Measurements from ENCODE around the gene RPL5.

The RPL5 gene

DNA sequence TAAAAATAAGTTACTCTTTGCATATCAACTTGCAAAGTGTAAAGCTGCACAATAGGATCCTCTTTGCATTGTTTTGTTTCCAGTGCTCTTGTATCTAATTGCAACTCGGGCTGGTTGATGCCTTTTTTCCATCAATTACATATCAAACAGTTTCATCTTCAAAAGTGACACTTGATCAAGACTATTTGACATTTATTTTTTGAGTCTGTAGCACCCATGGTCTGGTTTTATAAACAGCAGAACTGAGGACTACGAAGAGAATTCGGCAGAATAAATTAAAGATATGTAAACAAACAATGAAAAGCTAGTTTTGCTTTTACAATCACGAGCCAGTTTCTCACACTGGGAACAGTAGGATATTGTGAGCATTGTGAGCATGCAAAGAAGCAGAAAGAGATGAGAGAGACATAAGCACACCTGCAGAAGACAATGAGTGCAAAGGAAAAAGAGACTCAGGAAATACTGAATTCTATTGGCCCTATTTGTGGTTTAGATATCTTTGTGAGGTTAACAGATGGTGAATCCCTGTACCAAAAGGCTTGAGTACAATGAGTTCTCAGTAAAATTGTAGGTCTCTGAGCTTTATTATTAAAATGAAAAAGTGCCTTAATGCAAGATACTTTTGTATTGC, 45.4 kb downstream of the RPL5 start:
- no peak overlapping the region for H2AK5ac ChIP-seq (ENCODE audit: low read depth, low read length)
- no peak overlapping the region for H2BK5ac ChIP-seq (ENCODE audit: low read length)
- H3K23ac ChIP-seq (ENCODE audit: low read depth, low read length, poor library complexity), result no peak overlapping the region
- no peak overlapping the region for H3K14ac ChIP-seq (ENCODE audit: low read length)
- H3K18ac ChIP-seq (ENCODE audit: low read length), result no peak overlapping the region
- no peak overlapping the region for H4K8ac ChIP-seq (ENCODE audit: low read depth, low read length)
- H3K36me3 ChIP-seq (replicated peaks in 1 of 2; ENCODE audit: control insufficient read depth in 2 of 2, insufficient read depth in 2 of 2, low read length in 2 of 2), result no peaks in the 10 kb centered on the region
- WGBS, 2 donors (ENCODE audit: extremely low coverage in 2 of 2, insufficient read length in 2 of 2, insufficient replicate concordance in 1 of 2), result no CpG with 5 or more reads among the region's 4 CpGs
- DNase-seq (ENCODE audit: low spot score), result no peak
- H2BK15ac ChIP-seq (ENCODE audit: low read length), result no peak overlapping the region
- H2BK120ac ChIP-seq (ENCODE audit: low read depth, low read length), result no peak overlapping the region
- peaks cover 2 to 3% of the 10 kb centered on the region in 2 donors for H3K4me1 ChIP-seq (ENCODE audit: control insufficient read depth in 2 of 2, insufficient read depth in 1 of 2, low read depth in 1 of 2, low read length in 2 of 2)
- H4K91ac ChIP-seq (ENCODE audit: low read depth, low read length, poor library complexity), result no peak overlapping the region
- H3K9ac ChIP-seq (ENCODE audit: low read depth, low read length, poor library complexity), result no peak overlapping the region
- H3K27me3 ChIP-seq (ENCODE audit: control insufficient read depth in 3 of 3, insufficient read depth in 3 of 3, low read depth in 1 of 3, low read length in 3 of 3), result no peaks in the 10 kb centered on the region
- no peak overlapping the region for H2BK12ac ChIP-seq (ENCODE audit: low read length)
- H3K4me2 ChIP-seq (ENCODE audit: insufficient read depth, low read length, poor library complexity, severe bottlenecking), result no peak overlapping the region
- H3K4ac ChIP-seq (ENCODE audit: low read length), result no peak overlapping the region
- H3K9me3 ChIP-seq (replicated peaks in 1 of 2; ENCODE audit: control insufficient read depth in 2 of 2, insufficient read depth in 1 of 2, low read depth in 1 of 2, low read length in 2 of 2), result no peaks in the 10 kb centered on the region
- H3K4me3 ChIP-seq (ENCODE audit: low read length in 2 of 2), result no peak overlapping the region
- H3K27ac ChIP-seq (replicated peaks; ENCODE audit: low read length), result no peak overlapping the region
- no peak overlapping the region for H2AFZ ChIP-seq (ENCODE audit: low read length)
- H3K79me1 ChIP-seq (ENCODE audit: low read depth, low read length), result no peaks in the 10 kb centered on the region

DNA sequence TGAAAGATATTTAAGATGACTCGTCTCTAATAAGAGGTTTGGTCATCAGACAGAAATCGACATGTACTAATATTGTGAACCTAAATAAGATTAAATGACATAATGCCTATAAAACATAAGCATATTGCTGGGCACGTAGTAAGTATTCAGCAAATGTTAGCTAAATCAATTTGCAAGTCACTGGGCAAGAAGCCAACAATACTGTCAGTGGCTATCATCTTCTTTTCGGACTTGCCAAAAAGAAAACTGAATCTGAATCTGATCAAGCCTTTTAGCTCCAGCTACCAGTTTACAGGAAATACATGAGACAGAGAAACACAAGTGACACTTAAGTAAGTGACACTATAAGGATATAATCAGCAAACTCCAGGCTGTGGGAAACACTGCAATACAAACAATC, 46.0 kb downstream of the RPL5 start:
- no peak overlapping the region for H2BK120ac ChIP-seq (ENCODE audit: low read depth, low read length)
- H3K4me2 ChIP-seq (ENCODE audit: insufficient read depth, low read length, poor library complexity, severe bottlenecking), result no peak overlapping the region
- H2AFZ ChIP-seq (ENCODE audit: low read length), result no peak overlapping the region
- H3K79me1 ChIP-seq (ENCODE audit: low read depth, low read length), result no peaks in the 10 kb centered on the region
- H3K9me3 ChIP-seq (replicated peaks in 1 of 2; ENCODE audit: control insufficient read depth in 2 of 2, insufficient read depth in 1 of 2, low read depth in 1 of 2, low read length in 2 of 2), result no peaks in the 10 kb centered on the region
- H3K14ac ChIP-seq (ENCODE audit: low read length), result no peak overlapping the region
- DNase-seq (ENCODE audit: low spot score), result no peak
- no peak overlapping the region for H3K23ac ChIP-seq (ENCODE audit: low read depth, low read length, poor library complexity)
- no peak overlapping the region for H4K8ac ChIP-seq (ENCODE audit: low read depth, low read length)
- H3K4ac ChIP-seq (ENCODE audit: low read length), result no peak overlapping the region
- H3K27ac ChIP-seq (replicated peaks; ENCODE audit: low read length), result no peak overlapping the region
- no peak overlapping the region for H2BK12ac ChIP-seq (ENCODE audit: low read length)
- no peak overlapping the region for H2AK5ac ChIP-seq (ENCODE audit: low read depth, low read length)
- H3K9ac ChIP-seq (ENCODE audit: low read depth, low read length, poor library complexity), result no peak overlapping the region
- H3K4me1 ChIP-seq (ENCODE audit: control insufficient read depth in 2 of 2, insufficient read depth in 1 of 2, low read depth in 1 of 2, low read length in 2 of 2), result peaks cover 2 to 3% of the 10 kb centered on the region in 2 donors
- no peak overlapping the region for H2BK5ac ChIP-seq (ENCODE audit: low read length)
- no CpG with 5 or more reads among the region's 4 CpGs for WGBS, 2 donors (ENCODE audit: extremely low coverage in 2 of 2, insufficient read length in 2 of 2, insufficient replicate concordance in 1 of 2)
- H3K36me3 ChIP-seq (replicated peaks in 1 of 2; ENCODE audit: control insufficient read depth in 2 of 2, insufficient read depth in 2 of 2, low read length in 2 of 2), result no peaks in the 10 kb centered on the region
- H3K27me3 ChIP-seq (ENCODE audit: control insufficient read depth in 3 of 3, insufficient read depth in 3 of 3, low read depth in 1 of 3, low read length in 3 of 3), result no peaks in the 10 kb centered on the region
- H3K18ac ChIP-seq (ENCODE audit: low read length), result no peak overlapping the region
- H3K4me3 ChIP-seq (ENCODE audit: low read length in 2 of 2), result no peak overlapping the region
- no peak overlapping the region for H4K91ac ChIP-seq (ENCODE audit: low read depth, low read length, poor library complexity)
- no peak overlapping the region for H2BK15ac ChIP-seq (ENCODE audit: low read length)

- Histone ChIP-seq H3K36me3 (replicated peaks in 1 of 2; ENCODE audit: control insufficient read depth in 2 of 2, insufficient read depth in 2 of 2, low read length in 2 of 2) (no peaks in the 10 kb centered on the region), H3K4me2 (ENCODE audit: insufficient read depth, low read length, poor library complexity, severe bottlenecking) (no peak overlapping the region), H2BK5ac (ENCODE audit: low read length) (no peak overlapping the region), H2AK5ac (ENCODE audit: low read depth, low read length) (no peak overlapping the region), H3K4me3 (ENCODE audit: low read length in 2 of 2) (no peak overlapping the region), H3K14ac (ENCODE audit: low read length) (no peak overlapping the region), H3K23ac (ENCODE audit: low read depth, low read length, poor library complexity) (no peak overlapping the region), H2BK120ac (ENCODE audit: low read depth, low read length) (no peak overlapping the region), H3K9me3 (replicated peaks in 1 of 2; ENCODE audit: control insufficient read depth in 2 of 2, insufficient read depth in 1 of 2, low read depth in 1 of 2, low read length in 2 of 2) (no peaks in the 10 kb centered on the region), H3K4me1 (ENCODE audit: control insufficient read depth in 2 of 2, insufficient read depth in 1 of 2, low read depth in 1 of 2, low read length in 2 of 2) (peaks cover 2 to 3% of the 10 kb centered on the region in 2 donors), H3K79me1 (ENCODE audit: low read depth, low read length) (no peaks in the 10 kb centered on the region), H3K18ac (ENCODE audit: low read length) (no peak overlapping the region), H2BK12ac (ENCODE audit: low read length) (no peak overlapping the region), H3K27ac (replicated peaks; ENCODE audit: low read length) (no peak overlapping the region), H3K4ac (ENCODE audit: low read length) (no peak overlapping the region), H4K8ac (ENCODE audit: low read depth, low read length) (no peak overlapping the region), H4K91ac (ENCODE audit: low read depth, low read length, poor library complexity) (no peak overlapping the region), H2AFZ (ENCODE audit: low read length) (no peak overlapping the region), H3K9ac (ENCODE audit: low read depth, low read length, poor library complexity) (no peak overlapping the region), H2BK15ac (ENCODE audit: low read length) (no peak overlapping the region), H3K27me3 (ENCODE audit: control insufficient read depth in 3 of 3, insufficient read depth in 3 of 3, low read depth in 1 of 3, low read length in 3 of 3) (peaks cover 0 to 3% (median 0%) of the 10 kb centered on the region in 3 experiments)
- no CpG with 5 or more reads among the region's 4 CpGs for WGBS, 2 donors (ENCODE audit: extremely low coverage in 2 of 2, insufficient read length in 2 of 2, insufficient replicate concordance in 1 of 2)
- no peak for DNase-seq (ENCODE audit: low spot score)
Observed at GRCh38 chr1:92879316-92879968, 47.6 kb downstream of the RPL5 start.

- Histone ChIP-seq H3K79me1 (ENCODE audit: low read depth, low read length) (no peaks in the 10 kb centered on the region), H3K18ac (ENCODE audit: low read length) (no peak overlapping the region), H2BK15ac (ENCODE audit: low read length) (no peak overlapping the region), H4K91ac (ENCODE audit: low read depth, low read length, poor library complexity) (no peak overlapping the region), H2BK120ac (ENCODE audit: low read depth, low read length) (no peak overlapping the region), H3K9me3 (replicated peaks in 1 of 2; ENCODE audit: control insufficient read depth in 2 of 2, insufficient read depth in 1 of 2, low read depth in 1 of 2, low read length in 2 of 2) (no peaks in the 10 kb centered on the region), H2AK5ac (ENCODE audit: low read depth, low read length) (no peak overlapping the region), H3K4me1 (ENCODE audit: control insufficient read depth in 2 of 2, insufficient read depth in 1 of 2, low read depth in 1 of 2, low read length in 2 of 2) (peaks cover 2 to 3% of the 10 kb centered on the region in 2 donors), H3K14ac (ENCODE audit: low read length) (no peak overlapping the region), H2BK12ac (ENCODE audit: low read length) (no peak overlapping the region), H3K36me3 (replicated peaks in 1 of 2; ENCODE audit: control insufficient read depth in 2 of 2, insufficient read depth in 2 of 2, low read length in 2 of 2) (no peaks in the 10 kb centered on the region), H3K4ac (ENCODE audit: low read length) (no peak overlapping the region), H3K27ac (replicated peaks; ENCODE audit: low read length) (no peak overlapping the region), H2BK5ac (ENCODE audit: low read length) (no peak overlapping the region), H3K4me2 (ENCODE audit: insufficient read depth, low read length, poor library complexity, severe bottlenecking) (no peak overlapping the region), H3K27me3 (ENCODE audit: control insufficient read depth in 3 of 3, insufficient read depth in 3 of 3, low read depth in 1 of 3, low read length in 3 of 3) (peaks cover 0 to 3% (median 0%) of the 10 kb centered on the region in 3 experiments), H3K4me3 (ENCODE audit: low read length in 2 of 2) (no peak overlapping the region), H2AFZ (ENCODE audit: low read length) (no peak overlapping the region), H3K23ac (ENCODE audit: low read depth, low read length, poor library complexity) (no peak overlapping the region), H3K9ac (ENCODE audit: low read depth, low read length, poor library complexity) (no peak overlapping the region), H4K8ac (ENCODE audit: low read depth, low read length) (no peak overlapping the region)
- DNase-seq (ENCODE audit: low spot score), result no peak
- WGBS, 2 donors (ENCODE audit: extremely low coverage in 2 of 2, insufficient read length in 2 of 2, insufficient replicate concordance in 1 of 2), result no CpG with 5 or more reads among the region's 3 CpGs
Observed at GRCh38 chr1:92881391-92881790, 49.6 kb downstream of the RPL5 start.

Data from neuronal stem cell (in vitro differentiated cells).